GM10266 (cell line): ENCODE results near the gene UNC5B.

Experiments used
- DNase-seq: peaks from one replicate; pipeline ENCODE4 v3.0.0; 2012; ENCODE audit errors: extremely low spot score
- TF ChIP-seq, protein P1 (sequence below): IDR thresholded peaks from 2 replicates; pipeline ENCODE4 v1.5.1; 2012; ENCODE audit warnings: mild to moderate bottlenecking, low read depth; ENCODE audit not compliant: control insufficient read depth, insufficient read depth; ENCODE audit errors: missing control alignments

Gene UNC5B

GRCh38 chr10:71206911-71207310, 5.5 kb upstream of the UNC5B start:
- DNase-seq, result no peak
- TF ChIP-seq, protein P1, sequence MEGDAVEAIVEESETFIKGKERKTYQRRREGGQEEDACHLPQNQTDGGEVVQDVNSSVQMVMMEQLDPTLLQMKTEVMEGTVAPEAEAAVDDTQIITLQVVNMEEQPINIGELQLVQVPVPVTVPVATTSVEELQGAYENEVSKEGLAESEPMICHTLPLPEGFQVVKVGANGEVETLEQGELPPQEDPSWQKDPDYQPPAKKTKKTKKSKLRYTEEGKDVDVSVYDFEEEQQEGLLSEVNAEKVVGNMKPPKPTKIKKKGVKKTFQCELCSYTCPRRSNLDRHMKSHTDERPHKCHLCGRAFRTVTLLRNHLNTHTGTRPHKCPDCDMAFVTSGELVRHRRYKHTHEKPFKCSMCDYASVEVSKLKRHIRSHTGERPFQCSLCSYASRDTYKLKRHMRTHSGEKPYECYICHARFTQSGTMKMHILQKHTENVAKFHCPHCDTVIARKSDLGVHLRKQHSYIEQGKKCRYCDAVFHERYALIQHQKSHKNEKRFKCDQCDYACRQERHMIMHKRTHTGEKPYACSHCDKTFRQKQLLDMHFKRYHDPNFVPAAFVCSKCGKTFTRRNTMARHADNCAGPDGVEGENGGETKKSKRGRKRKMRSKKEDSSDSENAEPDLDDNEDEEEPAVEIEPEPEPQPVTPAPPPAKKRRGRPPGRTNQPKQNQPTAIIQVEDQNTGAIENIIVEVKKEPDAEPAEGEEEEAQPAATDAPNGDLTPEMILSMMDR, result no peak

DNA sequence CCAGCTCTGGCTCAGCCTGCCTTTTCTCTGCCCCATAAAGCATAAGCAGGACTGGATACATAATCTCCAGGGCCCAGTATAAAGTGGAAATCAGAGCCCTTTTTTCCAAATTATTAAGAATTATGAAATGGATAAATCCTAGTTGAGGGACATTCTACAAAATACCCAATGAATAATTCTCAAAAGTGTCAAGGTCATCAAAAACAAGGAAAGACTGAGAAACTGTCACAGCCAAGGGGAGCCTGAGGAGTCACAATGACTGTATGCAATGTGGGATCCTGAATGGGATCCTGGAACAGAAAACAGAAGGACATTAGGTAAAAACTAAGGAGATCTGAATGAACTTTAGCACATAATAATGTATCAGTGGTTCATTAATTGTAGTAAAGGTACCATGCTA, 4.8 kb upstream of the UNC5B start:
- TF ChIP-seq, protein P1, result no peak
- no peak for DNase-seq

GRCh38 chr10:71209352-71209715, 3.0 kb upstream of the UNC5B start:
- no peak for DNase-seq
- TF ChIP-seq, protein P1, result no peak

DNA sequence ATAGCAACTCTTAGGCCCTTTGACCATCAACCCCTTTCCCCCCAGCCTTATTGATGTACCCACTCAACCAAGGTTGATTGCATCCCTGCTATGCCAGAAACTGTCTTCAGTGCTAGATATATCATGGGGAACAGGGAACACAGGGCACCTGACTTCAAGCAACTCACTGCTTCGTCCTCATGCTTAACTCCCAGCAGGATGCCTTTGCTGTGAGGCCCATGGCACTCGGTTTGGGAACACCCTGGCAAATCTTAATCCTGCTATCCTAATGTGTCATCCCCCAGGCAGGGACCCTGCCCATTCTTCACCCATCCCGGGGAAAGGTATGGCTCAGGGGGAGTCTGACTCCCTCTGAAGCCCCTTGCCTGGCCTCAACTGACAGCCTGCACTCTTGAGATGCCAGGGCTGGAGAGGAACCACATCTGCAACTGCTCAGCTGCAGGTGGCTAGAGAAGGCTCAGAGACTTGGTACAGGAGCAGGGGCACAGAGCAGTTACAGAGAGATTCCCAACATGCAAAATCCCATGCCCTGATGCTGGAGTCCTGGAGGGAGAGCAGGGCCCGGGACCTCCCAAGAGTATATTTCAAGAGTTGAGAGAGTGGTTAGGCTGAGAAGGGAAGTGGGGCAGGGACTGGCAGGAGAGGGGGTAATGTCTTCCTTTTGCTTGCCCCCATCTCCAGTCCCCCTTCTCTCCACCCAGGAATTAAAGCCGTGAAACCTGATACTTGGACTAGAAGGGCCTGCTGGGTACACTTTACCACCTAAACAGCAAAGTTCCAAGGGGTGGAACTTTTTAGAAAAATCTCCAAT, 2.4 kb upstream of the UNC5B start:
- no peak for DNase-seq
- TF ChIP-seq, protein P1, result no peak

- DNase-seq, result no peak
Observed at GRCh38 chr10:71210542-71210871, 1.9 kb upstream of the UNC5B start.

DNA sequence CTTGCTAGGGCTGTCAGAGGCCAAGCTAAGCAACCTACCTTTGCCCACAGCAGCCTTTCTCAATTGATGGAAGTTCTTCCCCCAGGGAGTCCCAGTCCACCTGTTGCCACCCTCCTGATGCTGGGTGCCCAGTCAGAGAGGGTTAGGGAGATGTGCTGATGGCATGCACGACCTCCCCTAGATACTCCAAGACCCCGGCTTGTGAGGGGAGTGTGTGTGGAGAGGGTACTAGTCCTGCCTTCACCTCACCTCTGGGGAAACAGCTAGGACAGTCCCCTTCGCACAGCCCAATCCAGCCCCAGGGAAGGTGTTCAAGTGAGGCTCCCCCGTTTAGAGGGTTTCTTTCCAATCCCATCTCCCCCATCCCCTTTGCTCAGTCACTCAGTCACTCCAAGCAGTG, 1.3 kb upstream of the UNC5B start:
- TF ChIP-seq, protein P1, result no peak
- no peak for DNase-seq

More at GRCh38 chr10:71210542-71210871, 1.9 kb upstream of the UNC5B start:
- TF ChIP-seq, protein P1, result no peak

GRCh38 chr10:71211775-71212317, 524 bp upstream of the UNC5B start:
- TF ChIP-seq, protein P1, result no peak
- no peak for DNase-seq
